NCI-H82 treated with DMSO at 0.1 percent for 48 hours (cell line): Measurements from ENCODE around the gene SLC46A1.

Source experiments
- DNase-seq: peaks from one replicate; lab custom pipeline; 2025; ENCODE audit not compliant: unreplicated experiment; lab: John Stamatoyannopoulos, UW

The SLC46A1 gene

DNA sequence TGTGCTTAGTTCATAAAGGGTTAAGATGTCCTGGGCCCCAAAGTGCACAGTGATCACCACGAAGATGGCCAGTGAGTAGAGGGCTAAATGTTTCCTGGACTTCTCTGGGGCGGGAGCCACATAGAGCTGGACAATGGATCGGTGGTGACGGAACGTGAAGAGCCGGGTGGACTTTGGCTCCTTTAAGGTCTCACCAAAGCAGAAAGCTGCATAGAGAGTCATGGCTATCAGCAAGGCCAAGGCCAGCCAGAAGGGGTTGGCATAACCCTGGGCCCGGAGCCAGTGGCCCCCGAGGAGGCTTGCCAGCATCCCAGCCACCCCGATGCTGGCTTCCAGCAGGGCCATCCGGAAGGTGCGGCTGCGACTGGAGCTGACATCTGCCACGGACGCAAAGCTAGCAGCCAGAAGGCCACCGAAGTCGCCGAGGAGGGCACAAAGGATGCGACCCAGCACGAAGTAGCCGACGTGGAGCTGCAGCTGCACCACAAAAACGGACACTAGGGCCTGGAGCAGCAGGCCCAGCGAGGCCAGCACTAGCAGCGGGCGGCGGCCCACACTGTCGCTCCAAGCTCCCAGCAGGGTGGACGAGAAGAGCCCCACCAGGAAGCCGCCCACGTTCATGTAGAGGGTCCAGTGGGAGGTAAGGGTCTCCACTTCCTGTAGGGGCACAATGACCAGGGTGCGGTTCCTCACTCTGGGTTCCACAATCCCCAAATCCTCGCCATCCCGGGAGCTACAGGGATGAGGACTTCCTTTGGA lies 1.0 kb downstream of the SLC46A1 start:
- DNase-seq, result no peak

GRCh38 chr17:28404461-28404811 lies 1.6 kb downstream of the SLC46A1 start:
- no peak for DNase-seq

DNA sequence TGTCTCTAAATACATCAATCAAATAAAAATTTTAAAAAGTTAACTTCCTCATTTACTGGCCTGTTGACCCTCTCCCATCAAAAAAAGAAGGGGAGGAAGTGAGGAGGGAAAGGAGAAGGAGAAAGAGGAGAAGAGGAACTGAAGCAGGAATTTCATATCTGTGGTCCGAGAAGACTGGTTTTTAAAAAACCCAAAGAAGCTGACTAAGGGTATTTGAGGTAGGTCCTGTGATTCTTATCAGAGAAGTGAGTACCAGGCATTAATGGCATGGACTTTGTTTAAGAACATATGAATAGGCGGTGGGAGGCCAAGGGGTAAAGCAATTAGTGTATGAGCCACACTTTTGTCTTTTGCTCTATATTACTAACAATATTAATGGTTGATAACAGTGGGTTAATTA lies 2.0 kb downstream of the SLC46A1 start:
- no peak for DNase-seq

DNA sequence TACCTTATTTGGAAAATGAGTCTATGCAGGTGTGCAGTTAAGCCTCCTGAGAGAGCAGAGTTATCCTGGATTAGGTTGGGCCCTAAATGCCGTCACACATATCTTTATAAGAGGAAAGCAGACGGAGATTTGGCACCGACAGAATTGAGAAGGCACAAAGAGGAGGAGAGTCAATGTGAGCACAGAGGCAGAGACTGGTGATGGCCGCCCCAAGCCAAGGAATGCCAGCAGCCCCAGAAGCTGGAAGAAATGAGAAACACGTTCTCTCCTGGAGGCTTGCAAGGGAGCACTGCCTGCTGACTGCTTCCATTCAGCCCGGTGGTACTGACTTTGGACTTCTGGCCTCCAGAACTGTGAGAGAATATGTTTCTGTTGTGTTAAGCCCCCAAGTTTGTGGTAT lies 3.2 kb downstream of the SLC46A1 start:
- DNase-seq, result no peak

DNA sequence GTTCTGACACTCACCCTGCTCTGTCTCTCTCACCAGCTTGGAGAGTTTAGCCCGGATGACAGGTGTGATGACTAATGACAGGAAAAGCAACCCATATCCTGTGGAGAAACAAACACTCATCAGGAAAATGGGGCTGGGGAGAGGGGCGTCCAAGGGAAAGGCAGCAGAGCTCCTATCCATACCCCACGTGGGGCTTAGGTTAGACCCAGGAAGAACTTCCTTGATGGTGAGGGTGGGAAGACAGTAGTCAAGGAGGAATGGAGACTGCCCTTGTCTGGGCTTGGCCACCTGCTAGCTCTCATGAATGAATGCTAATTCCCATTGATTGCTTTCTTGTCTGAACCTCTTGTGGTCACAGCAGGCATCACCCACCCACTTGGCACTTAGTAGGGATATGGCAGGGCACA lies 3.8 kb downstream of the SLC46A1 start:
- DNase-seq, result no peak

DNA sequence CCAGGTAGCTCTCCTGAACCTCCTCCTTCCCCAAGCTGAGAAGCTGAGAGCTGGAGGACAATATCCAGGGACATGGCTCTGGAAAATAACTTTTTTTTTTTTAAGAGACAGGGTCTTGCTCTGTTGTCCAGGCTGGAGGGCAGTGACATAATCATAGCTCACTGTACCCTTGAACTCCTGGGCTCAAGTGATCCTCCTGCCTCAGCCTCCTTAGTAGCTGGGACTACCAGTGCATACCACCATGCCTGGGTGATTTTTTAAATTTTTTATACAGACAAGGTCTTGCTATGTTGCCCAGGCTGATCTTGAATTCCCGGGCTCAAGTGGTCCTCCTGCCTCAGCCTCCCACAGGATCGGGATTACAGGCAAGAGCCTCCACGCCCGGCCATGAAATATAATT lies 6.2 kb downstream of the SLC46A1 start:
- DNase-seq, result no peak

GRCh38 chr17:28398280-28398981 lies 7.6 kb downstream of the SLC46A1 start:
- no peak for DNase-seq

DNA sequence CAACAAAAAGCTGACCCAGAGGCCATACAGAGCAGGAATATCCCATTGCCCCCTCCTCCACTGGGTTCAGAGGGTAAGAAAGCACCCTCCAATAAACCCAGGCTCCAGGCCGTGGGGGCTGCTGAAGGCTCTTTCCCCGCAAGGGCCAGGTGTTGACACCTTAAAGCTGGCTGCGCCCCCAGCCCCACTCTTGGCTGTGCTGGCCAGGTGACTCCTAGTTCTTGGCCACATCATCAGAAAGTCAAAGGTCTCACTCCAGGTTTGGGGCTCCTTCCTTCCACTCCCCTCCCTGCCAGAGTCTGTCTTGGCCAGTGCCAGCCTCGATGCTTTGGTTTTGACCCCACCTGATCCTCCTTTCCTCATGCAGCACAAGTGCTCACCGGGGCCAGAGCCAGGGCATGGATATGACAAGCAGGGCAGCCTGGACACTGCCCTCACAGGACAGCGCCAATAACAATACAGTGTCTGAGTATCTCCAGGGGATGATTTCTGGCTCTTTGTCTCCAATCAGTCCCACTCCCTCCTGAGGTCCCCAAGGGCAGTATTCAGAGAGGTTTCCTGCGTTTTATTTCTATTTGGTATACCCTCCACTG lies 8.2 kb downstream of the SLC46A1 start:
- no peak for DNase-seq

DNA sequence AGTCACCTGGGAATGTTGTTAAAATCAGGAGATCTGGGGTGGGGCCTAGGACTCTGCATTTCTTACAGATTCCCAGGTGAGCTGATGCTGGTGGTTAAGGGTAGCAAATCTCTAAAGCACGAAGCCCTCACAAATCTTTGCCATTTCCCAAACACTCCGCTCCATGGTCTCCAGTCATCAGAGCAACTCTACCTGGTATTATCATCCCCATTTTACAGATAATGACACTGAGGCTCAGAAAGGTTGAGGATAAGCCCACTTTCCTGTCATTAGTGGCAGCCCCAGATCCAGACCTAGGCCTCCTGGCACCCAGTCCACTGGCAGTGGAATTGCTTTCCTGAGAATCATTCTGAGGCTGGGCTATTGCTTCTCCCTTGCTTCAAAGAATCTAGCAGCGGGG lies 8.7 kb downstream of the SLC46A1 start:
- DNase-seq, result no peak

DNA sequence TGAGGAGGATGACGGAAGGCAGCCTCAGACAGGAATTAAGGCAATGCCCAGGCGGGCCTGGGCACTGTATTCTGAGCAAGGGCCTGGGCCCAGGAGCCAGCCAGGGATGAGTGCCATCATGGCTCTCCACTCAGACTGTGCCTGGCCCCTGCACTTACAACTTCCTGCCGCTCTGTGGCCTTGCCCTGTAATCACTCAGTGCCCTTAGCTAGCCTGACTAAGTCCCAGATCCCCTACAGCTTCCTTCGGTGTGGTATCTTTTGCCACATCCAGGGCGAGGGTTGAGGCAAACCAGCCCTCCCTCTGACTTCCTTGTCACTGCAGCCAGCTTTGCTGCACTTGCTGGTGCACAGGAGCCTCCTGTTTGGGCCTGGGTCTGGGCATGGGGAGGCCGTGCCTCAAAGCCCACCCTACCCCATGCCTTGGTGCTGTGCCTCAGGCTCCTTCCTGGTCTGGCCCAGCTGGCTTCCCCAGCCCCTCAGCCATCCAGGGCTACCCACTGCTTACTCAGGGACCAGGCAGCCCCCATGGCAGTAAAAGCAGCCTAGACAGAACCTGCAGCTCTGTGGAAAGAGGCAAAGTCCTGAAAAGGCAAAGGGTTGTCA lies 9.3 kb downstream of the SLC46A1 start:
- no peak for DNase-seq

DNA sequence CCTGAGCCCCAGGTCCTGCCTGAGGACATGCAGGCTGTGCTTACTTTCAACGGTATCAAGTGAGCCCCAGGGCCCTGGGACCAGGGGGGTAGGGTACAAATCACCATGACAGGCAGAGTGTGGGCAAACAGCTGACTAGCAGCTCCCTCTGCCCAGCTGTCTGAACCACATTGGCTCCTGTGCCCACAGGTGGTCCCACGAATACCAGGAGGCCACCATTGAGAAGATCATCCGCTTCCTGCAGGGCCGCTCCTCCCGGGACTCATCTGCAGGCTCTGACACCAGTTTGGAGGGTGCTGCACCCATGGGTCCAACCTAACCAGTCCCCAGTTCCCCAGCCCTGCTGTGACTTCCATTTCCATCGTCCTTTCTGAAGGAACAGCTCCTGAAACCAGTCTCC lies 10.0 kb downstream of the SLC46A1 start:
- DNase-seq, result no peak

- no peak for DNase-seq
These were observed 10.6 kb downstream of the SLC46A1 start for GRCh38 chr17:28395426-28395825.

DNA sequence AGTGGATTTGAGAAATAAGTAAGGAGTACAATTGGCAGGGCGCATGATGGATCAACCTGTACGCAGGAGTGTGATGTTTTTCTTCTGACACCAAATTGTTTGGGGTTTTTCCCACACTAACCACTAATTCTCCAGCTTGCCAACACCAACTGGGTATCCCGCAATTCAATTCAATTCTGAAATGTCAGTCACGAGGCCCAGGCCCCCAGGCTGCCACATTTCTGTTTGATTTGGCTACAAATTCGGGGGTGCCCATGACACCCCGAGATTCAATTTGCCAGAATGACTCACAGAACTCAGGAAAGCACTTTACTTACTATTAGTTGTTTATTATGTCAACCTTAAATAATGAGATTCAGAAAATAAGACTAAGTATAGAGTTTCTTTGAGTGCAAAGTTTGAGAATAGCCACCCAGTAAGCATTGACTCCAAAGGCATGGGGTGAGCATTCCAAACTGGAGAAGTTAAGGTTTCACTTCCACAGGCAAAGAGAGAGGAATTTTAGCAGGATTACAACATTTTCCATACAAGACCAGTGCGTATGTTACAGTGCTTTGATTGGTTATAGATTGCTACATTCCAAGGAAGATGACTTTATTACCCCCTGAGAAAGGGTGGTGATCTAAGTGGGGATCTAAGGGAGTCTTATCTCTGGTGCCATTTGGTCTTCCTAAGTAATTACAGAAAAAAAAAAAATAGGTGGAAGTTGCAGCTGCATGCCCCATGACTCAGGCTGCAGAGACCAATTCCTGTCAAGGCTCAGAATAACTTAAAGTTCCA lies 11.5 kb downstream of the SLC46A1 start:
- DNase-seq, result no peak

DNA sequence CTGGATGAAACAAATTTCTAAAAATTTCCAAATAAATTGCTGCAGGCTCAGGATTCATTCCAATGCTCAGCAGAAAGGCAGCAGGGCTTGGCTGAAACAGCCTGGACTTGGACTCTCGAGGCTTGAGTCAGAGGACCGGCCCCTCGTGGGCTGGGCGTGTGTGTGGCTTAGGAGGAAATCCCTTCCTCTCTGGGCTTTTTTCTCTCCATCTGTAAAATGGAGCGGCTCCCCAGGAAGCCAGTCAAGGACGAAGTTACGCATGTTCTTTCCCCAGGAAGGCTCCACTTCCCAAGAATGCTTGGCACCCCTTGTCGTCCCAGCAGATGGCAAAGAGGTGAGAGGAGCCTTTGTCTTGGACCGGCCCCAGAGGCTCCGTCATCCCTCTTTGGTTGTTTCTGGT lies 13.5 kb downstream of the SLC46A1 start:
- no peak for DNase-seq

DNA sequence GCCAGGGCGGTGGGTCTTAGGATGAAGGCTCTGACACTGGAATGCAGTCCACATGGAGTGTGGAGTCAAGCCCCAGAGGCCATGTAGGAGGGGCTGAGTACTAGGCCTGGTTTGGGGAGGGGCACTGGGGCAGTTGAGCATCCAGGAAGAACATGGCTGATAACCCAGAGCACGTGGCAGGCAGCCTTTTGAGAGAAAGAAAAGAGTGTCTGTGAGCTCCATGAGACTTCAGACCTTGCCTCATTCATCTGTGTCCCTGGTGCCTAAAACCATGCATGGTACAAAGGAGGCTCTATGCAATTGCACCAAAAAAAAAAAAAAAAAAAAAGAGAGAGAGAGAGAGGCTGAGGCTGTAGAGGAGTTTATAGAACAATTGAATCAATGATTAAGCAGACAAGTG lies 14.6 kb downstream of the SLC46A1 start:
- DNase-seq, result no peak

GRCh38 chr17:28390984-28391383 lies 15.0 kb downstream of the SLC46A1 start:
- DNase-seq, result no peak

DNA sequence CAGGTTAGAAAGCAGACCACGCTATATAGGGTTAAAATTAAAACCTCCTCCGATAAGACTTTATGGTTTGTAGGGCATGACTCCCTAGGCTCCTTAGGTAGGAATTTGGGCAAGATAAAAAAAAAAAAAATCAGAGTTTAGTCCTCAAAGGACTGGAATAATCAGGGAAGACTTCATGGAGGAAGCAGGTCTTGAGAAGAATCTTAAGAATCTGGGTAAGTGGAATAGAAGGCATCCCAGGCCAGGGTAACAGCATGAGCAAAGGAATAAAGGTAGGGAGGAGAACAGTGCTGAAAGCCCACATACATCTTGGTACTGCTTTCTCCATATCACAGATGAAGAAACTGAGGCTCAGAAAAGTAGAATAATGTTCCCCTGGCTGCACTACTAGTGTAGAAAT lies 15.4 kb downstream of the SLC46A1 start:
- DNase-seq, result no peak

GRCh38 chr17:28390141-28390540 lies 15.9 kb downstream of the SLC46A1 start:
- no peak for DNase-seq

- DNase-seq, result no peak
These were observed 17.9 kb downstream of the SLC46A1 start for GRCh38 chr17:28388106-28388505.

DNA sequence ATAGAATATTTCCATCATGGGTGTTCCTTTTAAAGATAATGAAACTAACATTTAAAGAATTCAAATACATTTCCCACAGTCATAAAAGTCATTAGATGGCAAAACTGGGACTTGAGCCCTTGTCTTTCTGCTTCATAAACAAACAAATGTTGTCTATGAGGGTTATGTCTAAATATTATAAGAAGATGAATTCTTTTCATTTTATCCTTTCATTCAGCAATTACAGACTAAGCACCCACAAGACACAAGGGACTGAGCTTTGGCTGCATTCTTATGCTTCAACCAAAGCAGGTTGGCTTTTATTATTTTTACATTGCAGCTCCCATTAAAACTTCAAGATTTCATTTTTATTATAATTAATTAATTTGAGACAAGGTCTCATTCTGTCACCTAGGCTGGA lies 19.6 kb downstream of the SLC46A1 start:
- no peak for DNase-seq

GRCh38 chr17:28385406-28385805 lies 20.6 kb downstream of the SLC46A1 start:
- no peak for DNase-seq
